Suprapubic skin (tissue), 4 donors: ENCODE results near the gene MAGEE2.

ENCODE experiments used
- EP300 ChIP-seq: sonication (generic); formaldehyde crosslinking; IDR thresholded peaks from one replicate; pipeline ENCODE4 v1.6.1; 2017; ENCODE audit warnings: antibody characterized with exemption
- POLR2A ChIP-seq, 2 donors: fragments of 450-650 bp; IDR thresholded peaks; one replicate each; pipeline ENCODE4 v1.6.1; 2017; ENCODE audit warnings: antibody characterized with exemption in 2 of 2, mild to moderate bottlenecking in 2 of 2, moderate library complexity in 2 of 2
- POLR2AphosphoS5 ChIP-seq, 3 donors: sonication (generic); formaldehyde crosslinking; IDR thresholded peaks; one replicate each; pipeline ENCODE4 v1.6.1; 2017; ENCODE audit warnings: antibody characterized with exemption in 3 of 3
- TF ChIP-seq, protein P1 (sequence below), 2 donors: fragments of 200-600 bp in 1 of 2; fragments of 450-650 bp in 1 of 2; sonication (generic) in 1 of 2; IDR thresholded peaks; one replicate each; pipeline ENCODE4 v1.5.1; 2016 to 2019; ENCODE audit warnings: antibody characterized with exemption in 2 of 2, mild to moderate bottlenecking in 1 of 2, moderate library complexity in 1 of 2

DNA sequence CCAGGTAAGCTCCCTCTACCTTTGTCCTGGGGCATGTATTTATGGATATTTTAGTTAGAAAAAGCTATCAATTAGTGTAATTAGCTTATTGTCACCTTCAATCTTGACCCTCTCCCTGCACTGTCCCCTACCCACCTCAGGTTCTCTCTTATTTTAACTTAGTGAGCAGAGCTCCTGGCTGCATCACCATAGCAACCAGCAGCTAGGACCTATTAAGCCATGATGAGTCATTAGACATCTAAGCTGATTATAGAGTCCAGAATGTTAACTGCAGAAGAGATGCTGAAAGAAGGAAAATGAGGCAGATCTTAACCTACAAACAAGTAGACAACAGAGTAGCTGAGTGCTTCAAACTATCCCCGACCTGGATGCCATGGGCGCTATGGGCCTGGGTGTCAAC lies 36.6 kb downstream of the MAGEE2 start:
- TF ChIP-seq, protein P1, sequence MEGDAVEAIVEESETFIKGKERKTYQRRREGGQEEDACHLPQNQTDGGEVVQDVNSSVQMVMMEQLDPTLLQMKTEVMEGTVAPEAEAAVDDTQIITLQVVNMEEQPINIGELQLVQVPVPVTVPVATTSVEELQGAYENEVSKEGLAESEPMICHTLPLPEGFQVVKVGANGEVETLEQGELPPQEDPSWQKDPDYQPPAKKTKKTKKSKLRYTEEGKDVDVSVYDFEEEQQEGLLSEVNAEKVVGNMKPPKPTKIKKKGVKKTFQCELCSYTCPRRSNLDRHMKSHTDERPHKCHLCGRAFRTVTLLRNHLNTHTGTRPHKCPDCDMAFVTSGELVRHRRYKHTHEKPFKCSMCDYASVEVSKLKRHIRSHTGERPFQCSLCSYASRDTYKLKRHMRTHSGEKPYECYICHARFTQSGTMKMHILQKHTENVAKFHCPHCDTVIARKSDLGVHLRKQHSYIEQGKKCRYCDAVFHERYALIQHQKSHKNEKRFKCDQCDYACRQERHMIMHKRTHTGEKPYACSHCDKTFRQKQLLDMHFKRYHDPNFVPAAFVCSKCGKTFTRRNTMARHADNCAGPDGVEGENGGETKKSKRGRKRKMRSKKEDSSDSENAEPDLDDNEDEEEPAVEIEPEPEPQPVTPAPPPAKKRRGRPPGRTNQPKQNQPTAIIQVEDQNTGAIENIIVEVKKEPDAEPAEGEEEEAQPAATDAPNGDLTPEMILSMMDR (IDR thresholded peaks at IDR 0.05): no peak
- no peak for TF ChIP-seq POLR2AphosphoS5 (IDR thresholded peaks at IDR 0.05)
- TF ChIP-seq POLR2A (IDR thresholded peaks at IDR 0.05): no peak
- TF ChIP-seq EP300: no peak
